Measurements from ENCODE around the gene NOP58. TPM values are rescaled to one million over a fixed set of nuclear protein-coding genes. Genes with fewer than 3 reads are reported as not detected.
"Not testable (repeated sequence)": the region's sequence is repeated elsewhere in the genome, so short reads cannot be mapped to it uniquely, and the experiment has no call there.

The NOP58 gene
- total and polyA plus RNA-seq, 2 donors: 39.5 to 96.8 TPM

- Histone ChIP-seq H3K36me3 (ENCODE audit: insufficient read depth) (peaks cover 6% of the 10 kb centered on the region), H3K4me1 (ENCODE audit: insufficient read depth) (no peaks in the 10 kb centered on the region), H3K4me3 (ENCODE audit: low read depth, low read length) (no peak overlapping the region), H3K27ac (ENCODE audit: low read depth) (no peak overlapping the region)
- no peak for DNase-seq (ENCODE audit: extremely low spot score)
- WGBS: 75% methylated on average over 6 of the region's 6 CpGs
Measured at GRCh38 chr2:202278036-202278760, 12.6 kb downstream of the NOP58 start.

DNA sequence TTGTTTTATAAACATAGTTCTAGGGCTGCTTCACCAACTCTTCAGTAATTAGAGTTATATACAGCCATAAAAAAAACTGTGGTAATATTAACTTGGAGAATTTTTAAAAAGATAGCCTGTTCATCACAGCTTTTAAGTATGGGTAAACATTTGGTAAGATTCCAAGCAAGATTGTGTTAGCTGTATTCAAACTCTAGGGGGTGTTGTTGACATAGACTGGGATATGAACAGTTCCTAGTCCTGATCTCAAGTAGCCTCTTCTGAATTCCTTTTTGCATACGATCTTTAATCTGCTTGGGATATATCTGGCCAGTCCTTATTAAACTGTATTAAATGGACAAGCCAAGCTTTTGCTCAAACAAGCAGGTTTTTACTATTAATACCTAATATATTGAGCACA is 13.4 kb downstream of the NOP58 start:
- 11% methylated on average over 1 of the region's 1 CpG for whole genome bisulfite sequencing
- no peak overlapping the region for H3K4me3 ChIP-seq (ENCODE audit: low read depth, low read length)
- no peaks in the 10 kb centered on the region for H3K4me1 ChIP-seq (ENCODE audit: insufficient read depth)
- H3K27ac ChIP-seq (ENCODE audit: low read depth): no peak overlapping the region
- no peak for DNase-seq (ENCODE audit: extremely low spot score)
- peaks cover 6% of the 10 kb centered on the region for H3K36me3 ChIP-seq (ENCODE audit: insufficient read depth)

GRCh38 chr2:202286595-202286994 is 21.0 kb downstream of the NOP58 start:
- H3K27ac ChIP-seq (ENCODE audit: low read depth): no peak overlapping the region
- H3K4me3 ChIP-seq (ENCODE audit: low read depth, low read length): no peak overlapping the region
- H3K4me1 ChIP-seq (ENCODE audit: insufficient read depth): no peaks in the 10 kb centered on the region
- H3K36me3 ChIP-seq (ENCODE audit: insufficient read depth): peaks cover 4% of the 10 kb centered on the region
- DNase-seq (ENCODE audit: extremely low spot score): no peak

GRCh38 chr2:202289394-202290204 is 24.0 kb downstream of the NOP58 start:
- no peaks in the 10 kb centered on the region for H3K4me1 ChIP-seq (ENCODE audit: insufficient read depth)
- H3K36me3 ChIP-seq (ENCODE audit: insufficient read depth): peaks cover 6% of the 10 kb centered on the region
- H3K4me3 ChIP-seq (ENCODE audit: low read depth, low read length): no peak overlapping the region
- 90% methylated on average over 9 of the region's 9 CpGs for WGBS
- no peak for DNase-seq (ENCODE audit: extremely low spot score)
- no peak overlapping the region for H3K27ac ChIP-seq (ENCODE audit: low read depth)

DNA sequence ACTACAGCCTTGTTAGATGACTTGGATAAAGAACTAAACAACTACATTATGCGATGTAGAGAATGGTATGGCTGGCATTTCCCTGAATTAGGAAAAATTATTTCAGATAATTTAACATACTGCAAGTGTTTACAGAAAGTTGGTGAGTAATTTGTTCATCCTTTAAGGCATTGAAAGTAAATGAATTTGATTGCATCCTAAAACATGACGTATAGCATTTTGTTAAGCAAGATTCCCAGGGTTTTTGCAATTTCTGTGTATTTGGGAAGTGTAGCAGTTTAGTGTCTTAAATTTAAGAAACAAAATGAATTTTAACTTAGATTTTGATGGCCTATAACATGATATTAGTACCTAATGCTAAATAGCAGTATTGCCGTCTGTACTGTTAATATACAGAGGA is 24.8 kb downstream of the NOP58 start:
- 85% methylated on average over 3 of the region's 3 CpGs for WGBS
- no peaks in the 10 kb centered on the region for H3K4me1 ChIP-seq (ENCODE audit: insufficient read depth)
- peaks cover 4% of the 10 kb centered on the region for H3K36me3 ChIP-seq (ENCODE audit: insufficient read depth)
- no peak for DNase-seq (ENCODE audit: extremely low spot score)
- no peak overlapping the region for H3K27ac ChIP-seq (ENCODE audit: low read depth)
- H3K4me3 ChIP-seq (ENCODE audit: low read depth, low read length): no peak overlapping the region

DNA sequence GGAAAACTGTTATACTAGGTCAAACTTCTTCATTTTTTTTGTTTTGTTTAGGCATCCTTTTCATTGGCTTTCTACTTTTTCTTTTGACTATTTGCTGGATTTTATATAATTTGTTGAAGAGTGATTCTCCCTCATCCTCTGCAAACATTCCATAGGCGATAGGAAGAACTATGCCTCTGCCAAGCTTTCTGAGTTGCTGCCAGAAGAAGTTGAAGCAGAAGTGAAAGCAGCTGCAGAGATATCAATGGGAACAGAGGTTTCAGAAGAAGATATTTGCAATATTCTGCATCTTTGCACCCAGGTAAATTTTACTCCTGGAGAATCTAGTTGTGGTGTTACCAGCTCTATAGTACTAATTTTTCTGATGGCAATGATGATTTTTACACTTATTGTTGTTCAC is 25.4 kb downstream of the NOP58 start:
- DNase-seq (ENCODE audit: extremely low spot score): no peak
- H3K36me3 ChIP-seq (ENCODE audit: insufficient read depth): peaks cover 6% of the 10 kb centered on the region
- WGBS: 36% methylated on average over 1 of the region's 1 CpG
- H3K4me1 ChIP-seq (ENCODE audit: insufficient read depth): no peaks in the 10 kb centered on the region
- H3K27ac ChIP-seq (ENCODE audit: low read depth): no peak overlapping the region
- no peak overlapping the region for H3K4me3 ChIP-seq (ENCODE audit: low read depth, low read length)

DNA sequence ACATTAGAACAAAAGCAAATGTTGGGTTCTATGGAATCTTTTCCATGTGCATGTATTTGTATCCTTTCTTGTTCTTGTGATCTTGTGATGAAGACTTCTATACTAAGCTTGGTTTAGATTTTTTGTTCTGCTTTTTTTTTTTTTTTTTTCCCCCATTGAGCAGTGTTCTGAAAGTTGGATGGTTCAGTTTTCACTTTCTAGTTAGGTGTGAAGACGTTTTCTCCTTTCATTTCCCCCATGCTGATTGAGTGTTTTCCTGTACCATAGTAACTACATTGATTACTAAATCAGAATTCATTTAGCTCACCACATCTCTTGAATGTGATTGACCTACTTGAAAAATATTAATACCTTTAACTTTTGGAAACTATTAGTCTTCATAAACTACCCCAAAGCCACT is 34.1 kb downstream of the NOP58 start:
- H3K27ac ChIP-seq (ENCODE audit: low read depth): no peak overlapping the region
- 81% methylated on average over 1 of the region's 1 CpG for WGBS
- no peak for DNase-seq (ENCODE audit: extremely low spot score)
- H3K4me1 ChIP-seq (ENCODE audit: insufficient read depth): no peaks in the 10 kb centered on the region
- H3K4me3 ChIP-seq (ENCODE audit: low read depth, low read length): no peak overlapping the region
- H3K36me3 ChIP-seq (ENCODE audit: insufficient read depth): peaks cover 10% of the 10 kb centered on the region

- Histone ChIP-seq H3K36me3 (ENCODE audit: insufficient read depth) (peaks cover 2% of the 10 kb centered on the region), H3K4me3 (ENCODE audit: low read depth, low read length) (no peak overlapping the region), H3K27ac (ENCODE audit: low read depth) (no peak overlapping the region), H3K4me1 (ENCODE audit: insufficient read depth) (no peaks in the 10 kb centered on the region)
- WGBS: 96% methylated on average over 3 of the region's 3 CpGs
- no peak for DNase-seq (ENCODE audit: extremely low spot score)
Measured at GRCh38 chr2:202306034-202306433, 40.5 kb downstream of the NOP58 start.

GRCh38 chr2:202307690-202308089 is 42.1 kb downstream of the NOP58 start:
- Histone ChIP-seq H3K4me3 (ENCODE audit: low read depth, low read length) (no peak overlapping the region), H3K27ac (ENCODE audit: low read depth) (no peak overlapping the region), H3K4me1 (ENCODE audit: insufficient read depth) (no peaks in the 10 kb centered on the region), H3K36me3 (ENCODE audit: insufficient read depth) (peaks cover 2% of the 10 kb centered on the region)
- 63% methylated on average over 3 of the region's 3 CpGs for WGBS
- DNase-seq (ENCODE audit: extremely low spot score): no peak

DNA sequence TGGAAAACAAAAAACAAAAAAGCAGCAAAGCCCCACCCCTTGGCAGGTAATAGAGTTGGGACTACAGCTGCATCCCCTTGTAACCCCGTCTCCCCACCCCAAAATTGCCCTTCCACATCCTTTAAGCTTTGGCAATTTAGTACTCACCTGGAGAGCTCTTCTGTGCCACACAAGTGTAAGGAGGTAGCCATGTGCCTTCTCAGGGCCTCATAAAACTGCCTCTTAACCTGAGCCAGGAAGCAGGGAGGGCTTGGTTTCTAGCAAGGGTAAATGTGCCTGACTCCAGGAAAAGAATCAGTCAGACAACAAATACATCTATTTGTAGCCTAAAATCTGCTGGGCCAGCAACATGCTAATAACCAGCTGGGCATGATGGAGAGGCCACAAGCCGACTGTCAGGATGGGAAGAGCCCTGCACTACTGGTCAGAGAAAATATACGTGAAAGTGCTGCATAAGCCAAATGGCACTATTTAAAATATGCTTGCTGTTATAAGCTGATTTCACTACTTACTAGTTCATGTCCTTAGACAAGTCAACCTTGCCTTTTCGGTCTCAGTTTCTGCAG is 46.3 kb downstream of the NOP58 start:
- H3K27ac ChIP-seq (ENCODE audit: low read depth): no peak overlapping the region
- H3K4me1 ChIP-seq (ENCODE audit: insufficient read depth): no peaks in the 10 kb centered on the region
- no peak for DNase-seq (ENCODE audit: extremely low spot score)
- H3K4me3 ChIP-seq (ENCODE audit: low read depth, low read length): no peak overlapping the region
- no peaks in the 10 kb centered on the region for H3K36me3 ChIP-seq (ENCODE audit: insufficient read depth)
- WGBS: 88% methylated on average over 4 of the region's 4 CpGs

GRCh38 chr2:202314116-202314515 is 48.6 kb downstream of the NOP58 start:
- DNase-seq (ENCODE audit: extremely low spot score): no peak
- H3K4me3 ChIP-seq (ENCODE audit: low read depth, low read length): no peak overlapping the region
- H3K27ac ChIP-seq (ENCODE audit: low read depth): no peak overlapping the region
- no peaks in the 10 kb centered on the region for H3K36me3 ChIP-seq (ENCODE audit: insufficient read depth)
- H3K4me1 ChIP-seq (ENCODE audit: insufficient read depth): no peaks in the 10 kb centered on the region
- WGBS: 93% methylated on average over 2 of the region's 2 CpGs

- H3K4me1 ChIP-seq (ENCODE audit: insufficient read depth): no peaks in the 10 kb centered on the region
- DNase-seq (ENCODE audit: extremely low spot score): peak; percentile 41
- H3K27ac ChIP-seq (ENCODE audit: low read depth): no peak overlapping the region
- WGBS: 12% methylated on average over 6 of the region's 6 CpGs
- H3K4me3 ChIP-seq (ENCODE audit: low read depth, low read length): no peak overlapping the region
- H3K36me3 ChIP-seq (ENCODE audit: insufficient read depth): no peaks in the 10 kb centered on the region
Measured at GRCh38 chr2:202317080-202317857, 51.7 kb downstream of the NOP58 start.

GRCh38 chr2:202320362-202320761 is 54.8 kb downstream of the NOP58 start:
- over 99% methylated on average over 3 of the region's 3 CpGs for WGBS
- DNase-seq (ENCODE audit: extremely low spot score); H3K4me3 ChIP-seq (ENCODE audit: low read depth, low read length); H3K36me3 ChIP-seq (ENCODE audit: insufficient read depth); H3K27ac ChIP-seq (ENCODE audit: low read depth); H3K4me1 ChIP-seq (ENCODE audit: insufficient read depth): not testable (repeated sequence)
